NB4 (cell line): Measurements from ENCODE around the gene RASL11A.

Experiments
- DNase-seq: peaks from one replicate; pipeline ENCODE4 v3.0.0; 2010; ENCODE audit warnings: low read depth
- H3K4me3 ChIP-seq: one replicate; pipeline ENCODE4 v1.5.1; 2011; ENCODE audit warnings: mild to moderate bottlenecking, low read depth, low read length, moderate library complexity
- MYC ChIP-seq: IDR thresholded peaks from 2 replicates; pipeline ENCODE4 v1.6.1; 2011; ENCODE audit warnings: low read depth, low read length
- POLR2A ChIP-seq: IDR thresholded peaks from 2 replicates; pipeline ENCODE4 v1.6.1; 2011; ENCODE audit warnings: mild to moderate bottlenecking; ENCODE audit not compliant: insufficient read length; ENCODE audit errors: extremely low read depth
- TF ChIP-seq, protein P1 (sequence below): IDR thresholded peaks from 2 replicates; pipeline ENCODE4 v1.6.1; 2011; ENCODE audit warnings: low read depth, low read length
- TF ChIP-seq, protein P2 (sequence below): IDR thresholded peaks from one replicate; pipeline ENCODE4 v1.5.1; 2012; ENCODE audit warnings: low read depth, low read length

The RASL11A gene

GRCh38 chr13:27302643-27303262 lies 32.1 kb downstream of the RASL11A start:
- no peak for TF ChIP-seq MYC
- TF ChIP-seq, protein P1, sequence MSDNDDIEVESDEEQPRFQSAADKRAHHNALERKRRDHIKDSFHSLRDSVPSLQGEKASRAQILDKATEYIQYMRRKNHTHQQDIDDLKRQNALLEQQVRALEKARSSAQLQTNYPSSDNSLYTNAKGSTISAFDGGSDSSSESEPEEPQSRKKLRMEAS: no peak
- TF ChIP-seq, protein P2, sequence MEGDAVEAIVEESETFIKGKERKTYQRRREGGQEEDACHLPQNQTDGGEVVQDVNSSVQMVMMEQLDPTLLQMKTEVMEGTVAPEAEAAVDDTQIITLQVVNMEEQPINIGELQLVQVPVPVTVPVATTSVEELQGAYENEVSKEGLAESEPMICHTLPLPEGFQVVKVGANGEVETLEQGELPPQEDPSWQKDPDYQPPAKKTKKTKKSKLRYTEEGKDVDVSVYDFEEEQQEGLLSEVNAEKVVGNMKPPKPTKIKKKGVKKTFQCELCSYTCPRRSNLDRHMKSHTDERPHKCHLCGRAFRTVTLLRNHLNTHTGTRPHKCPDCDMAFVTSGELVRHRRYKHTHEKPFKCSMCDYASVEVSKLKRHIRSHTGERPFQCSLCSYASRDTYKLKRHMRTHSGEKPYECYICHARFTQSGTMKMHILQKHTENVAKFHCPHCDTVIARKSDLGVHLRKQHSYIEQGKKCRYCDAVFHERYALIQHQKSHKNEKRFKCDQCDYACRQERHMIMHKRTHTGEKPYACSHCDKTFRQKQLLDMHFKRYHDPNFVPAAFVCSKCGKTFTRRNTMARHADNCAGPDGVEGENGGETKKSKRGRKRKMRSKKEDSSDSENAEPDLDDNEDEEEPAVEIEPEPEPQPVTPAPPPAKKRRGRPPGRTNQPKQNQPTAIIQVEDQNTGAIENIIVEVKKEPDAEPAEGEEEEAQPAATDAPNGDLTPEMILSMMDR: no peak
- no peak for TF ChIP-seq POLR2A
- H3K4me3 ChIP-seq: no peak overlapping the region
- DNase-seq: no peak

- TF ChIP-seq, protein P1: no peak
- TF ChIP-seq POLR2A (no peak), MYC (no peak)
- TF ChIP-seq, protein P2: no peak
- no peak overlapping the region for H3K4me3 ChIP-seq
- no peak for DNase-seq
These were observed 33.5 kb downstream of the RASL11A start for GRCh38 chr13:27304099-27304498.

DNA sequence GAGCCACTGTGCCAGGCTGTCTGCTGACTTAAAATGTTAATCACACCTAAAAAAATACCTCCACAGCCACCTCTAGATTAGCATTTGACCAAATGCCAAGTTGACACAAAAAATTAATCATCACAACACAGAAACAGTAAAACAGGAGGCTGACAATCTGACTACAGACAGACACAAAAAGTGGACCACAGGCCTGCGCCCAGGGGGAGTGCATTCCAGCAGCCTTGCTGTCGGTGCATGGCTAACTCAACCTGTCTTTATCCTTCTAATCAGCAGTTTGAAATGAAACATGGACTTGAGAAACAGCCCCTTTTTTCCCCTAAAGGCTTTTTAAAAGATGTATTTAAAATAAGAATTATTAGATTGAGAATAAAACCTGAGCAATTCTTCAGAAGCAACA lies 34.0 kb downstream of the RASL11A start:
- TF ChIP-seq MYC: no peak
- TF ChIP-seq, protein P1: no peak
- no peak for TF ChIP-seq POLR2A
- TF ChIP-seq, protein P2: no peak
- no peak overlapping the region for H3K4me3 ChIP-seq
- DNase-seq: no peak

- TF ChIP-seq, protein P1: no peak
- TF ChIP-seq MYC (no peak), POLR2A (no peak)
- TF ChIP-seq, protein P2: no peak
- DNase-seq: no peak
- no peak overlapping the region for H3K4me3 ChIP-seq
These were observed 35.7 kb downstream of the RASL11A start for GRCh38 chr13:27306364-27306763.

DNA sequence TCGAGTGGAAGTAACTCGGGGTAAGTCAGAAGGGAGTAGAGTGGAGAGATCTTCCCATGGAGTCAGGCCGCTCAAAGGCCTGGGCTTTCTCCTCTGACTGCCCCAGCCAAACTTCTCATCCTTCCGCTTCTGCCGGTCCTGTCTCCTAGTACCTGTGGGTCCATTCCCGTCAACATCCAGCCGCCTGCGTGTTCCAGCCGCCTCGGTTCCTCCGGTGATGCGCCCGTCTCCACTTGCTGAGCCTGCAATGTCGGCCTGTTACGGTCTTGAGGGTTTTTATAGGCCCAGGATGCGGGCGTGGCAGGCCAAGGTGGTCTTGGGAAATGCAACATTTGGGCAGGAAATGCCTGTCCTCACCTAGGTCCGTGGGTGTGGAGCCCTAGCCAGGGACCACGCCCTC lies 38.3 kb downstream of the RASL11A start:
- TF ChIP-seq MYC: no peak
- TF ChIP-seq, protein P1: no peak
- TF ChIP-seq, protein P2: no peak
- no peak for TF ChIP-seq POLR2A
- no peak for DNase-seq
- H3K4me3 ChIP-seq: no peak overlapping the region
